ENCODE measurements around the gene CTNNB1. TPM values are rescaled to one million over a fixed set of nuclear protein-coding genes. Genes with fewer than 3 reads are reported as not detected.
A peak's percentile ranks its signal among the peaks of the same experiment; 100 is the strongest.

CTNNB1 gene
- total and polyA plus RNA-seq, 2 of the 13 experiments (the other 11 are each of a cell fraction or from before 2014, with no cell fraction given): 398 to 489 TPM

GRCh38 chr3:41277790-41278465 is 78.6 kb downstream of the CTNNB1 start (continued):
- TF ChIP-seq ZNF646 (CRISPR knock-in tag; IDR thresholded peaks at IDR 0.05) (no peak), ZNF574 (CRISPR knock-in tag; IDR thresholded peaks at IDR 0.05) (peak; percentile 68), JARID2 (CRISPR knock-in tag; IDR thresholded peaks at IDR 0.05; ENCODE audit: insufficient replicate concordance) (no peak), CBX1 (IDR thresholded peaks at IDR 0.05; ENCODE audit: low read depth) (peak; percentile 19), FLYWCH1 (CRISPR knock-in tag; IDR thresholded peaks at IDR 0.05) (no peak), ZC3H4 (CRISPR knock-in tag; IDR thresholded peaks at IDR 0.05; ENCODE audit: borderline replicate concordance) (no peak), ZNF18 (CRISPR knock-in tag; IDR thresholded peaks at IDR 0.05; ENCODE audit: insufficient replicate concordance) (no peak), TEF (CRISPR knock-in tag; IDR thresholded peaks at IDR 0.05) (no peak), SATB2 (CRISPR knock-in tag; IDR thresholded peaks at IDR 0.05) (no peak), ZNF709 (CRISPR knock-in tag; IDR thresholded peaks at IDR 0.05) (no peak), ZNF513 (CRISPR knock-in tag; conservative IDR thresholded peaks at IDR 0.05) (no peak), AGO1 (IDR thresholded peaks at IDR 0.05; ENCODE audit: low read depth, low read length, poor library complexity, severe bottlenecking) (no peak), ZNF619 (CRISPR knock-in tag; IDR thresholded peaks at IDR 0.05) (no peak)

All from HepG2 (cell line).